Neural progenitor cell (in vitro differentiated cells): Measurements from ENCODE around the gene BMP7. TPM values are rescaled to one million over a fixed set of nuclear protein-coding genes. Genes with fewer than 3 reads are reported as not detected.

ENCODE experiments used
- DNase-seq: peaks from one replicate; pipeline ENCODE4 v3.0.0-alpha.2; 2016; ENCODE audit warnings: low spot score
- H2AFZ ChIP-seq: fragments of 200-600 bp; sonication (generic); replicated peaks from 2 replicates; pipeline ENCODE4 v1.6.1; 2016; ENCODE audit warnings: antibody characterized with exemption
- H3F3A ChIP-seq: fragments of 200-600 bp; sonication (generic); 2 replicates; pipeline ENCODE4 v1.6.1; 2016; ENCODE audit warnings: antibody characterized with exemption, low read depth
- H3K27ac ChIP-seq: fragments of 200-600 bp; sonication (generic); 2 replicates; pipeline ENCODE4 v1.5.1; 2016; ENCODE audit warnings: mild to moderate bottlenecking
- H3K27me3 ChIP-seq: fragments of 200-600 bp; sonication (generic); 2 replicates; pipeline ENCODE4 v1.6.1; 2016; ENCODE audit warnings: mild to moderate bottlenecking, moderate library complexity
- H3K36me3 ChIP-seq: fragments of 200-600 bp; sonication (generic); 2 replicates; pipeline ENCODE4 v1.5.1; 2016
- H3K4me1 ChIP-seq: fragments of 200-600 bp; sonication (generic); 2 replicates; pipeline ENCODE4 v1.6.1; 2016; ENCODE audit warnings: mixed run types
- H3K4me2 ChIP-seq: fragments of 200-600 bp; sonication (generic); 2 replicates; pipeline ENCODE4 v1.6.1; 2016
- H3K4me3 ChIP-seq: fragments of 200-600 bp; sonication (generic); 2 replicates; pipeline ENCODE4 v1.5.1; 2016
- H3K79me2 ChIP-seq: fragments of 200-600 bp; sonication (generic); 2 replicates; pipeline ENCODE4 v1.6.1; 2016; ENCODE audit warnings: low read depth
- H3K9ac ChIP-seq: fragments of 200-600 bp; sonication (generic); 2 replicates; pipeline ENCODE4 v1.6.1; 2016
- H3K9me3 ChIP-seq: fragments of 200-600 bp; sonication (generic); 2 replicates; pipeline ENCODE4 v1.5.1; 2016; ENCODE audit warnings: low read depth
- H4K20me1 ChIP-seq: fragments of 200-600 bp; sonication (generic); 2 replicates; pipeline ENCODE4 v1.6.1; 2016; ENCODE audit warnings: low read depth
- H3K27ac Mint-ChIP-seq: 3 replicates; pipeline ENCODE4 v1.8.0; 2021; ENCODE audit warnings: mixed read lengths
- H3K27me3 Mint-ChIP-seq: 2 replicates; pipeline ENCODE4 v1.8.0; 2022; ENCODE audit warnings: low read depth, mild to moderate bottlenecking, inconsistent platforms, moderate library complexity, mixed read lengths; ENCODE audit not compliant: insufficient read depth
- H3K36me3 Mint-ChIP-seq: 3 replicates; pipeline ENCODE4 v1.8.0; 2021; ENCODE audit warnings: mixed read lengths
- H3K4me1 Mint-ChIP-seq: 3 replicates; pipeline ENCODE4 v1.8.0; 2021; ENCODE audit warnings: mixed read lengths
- H3K4me3 Mint-ChIP-seq: 3 replicates; pipeline ENCODE4 v1.8.0; 2021; ENCODE audit warnings: mild to moderate bottlenecking, moderate library complexity, mixed read lengths
- H3K9me3 Mint-ChIP-seq: 3 replicates; pipeline ENCODE4 v1.8.0; 2020; ENCODE audit warnings: mixed read lengths
- CTCF ChIP-seq: fragments of 200-600 bp; sonication (generic); IDR thresholded peaks from 2 replicates; pipeline ENCODE4 v1.5.1; 2017; ENCODE audit warnings: antibody characterized with exemption, mild to moderate bottlenecking
- EZH2 ChIP-seq: fragments of 200-600 bp; sonication (generic); IDR thresholded peaks from 2 replicates; pipeline ENCODE4 v1.6.1; 2017; ENCODE audit warnings: antibody characterized with exemption, mild to moderate bottlenecking, moderate library complexity
- EZH2phosphoT487 ChIP-seq: fragments of 200-600 bp; sonication (generic); IDR thresholded peaks from 2 replicates; pipeline ENCODE4 v1.6.1; 2017; ENCODE audit warnings: antibody characterized with exemption
- total RNA-seq: library from RNA; depleted of rRNA; stranded (reverse); fragments of >200 nt; gene quantifications from 2 replicates; pipeline ENCODE4 v1.2.3, GENCODE V29; 2015; ENCODE audit warnings: low replicate concordance

BMP7 gene
- total RNA-seq, 1 donor from 2014 or later = 11.2 TPM

GRCh38 chr20:57313951-57314350 lies 47.5 kb upstream of the BMP7 start:
- Mint-ChIP-seq H3K9me3 (no peaks in the 10 kb centered on the region), H3K27ac (no peak overlapping the region), H3K36me3 (no peaks in the 10 kb centered on the region), H3K27me3 (peaks cover 12% of the 10 kb centered on the region), H3K4me3 (no peak overlapping the region), H3K4me1 (peaks cover 25% of the 10 kb centered on the region)
- H3K27ac ChIP-seq = no peak overlapping the region
- H3K4me3 ChIP-seq = no peak overlapping the region
- no peak overlapping the region for H3K4me2 ChIP-seq
- no peak for TF ChIP-seq CTCF
- TF ChIP-seq EZH2 = no peak
- no peak for TF ChIP-seq EZH2phosphoT487
- no peaks in the 10 kb centered on the region for H4K20me1 ChIP-seq
- H3K4me1 ChIP-seq = peaks cover 6% of the 10 kb centered on the region
- H3K9me3 ChIP-seq = no peaks in the 10 kb centered on the region
- H3F3A ChIP-seq = no peaks in the 10 kb centered on the region
- H2AFZ ChIP-seq = no peak overlapping the region
- H3K79me2 ChIP-seq = no peaks in the 10 kb centered on the region
- no peaks in the 10 kb centered on the region for H3K27me3 ChIP-seq
- no peaks in the 10 kb centered on the region for H3K36me3 ChIP-seq
- no peak for DNase-seq
- no peak overlapping the region for H3K9ac ChIP-seq

- no peak overlapping the region for H3K4me3 ChIP-seq
- Mint-ChIP-seq H3K27me3 (peaks cover 12% of the 10 kb centered on the region), H3K4me3 (no peak overlapping the region), H3K36me3 (no peaks in the 10 kb centered on the region), H3K27ac (no peak overlapping the region), H3K9me3 (no peaks in the 10 kb centered on the region), H3K4me1 (peaks cover 27% of the 10 kb centered on the region)
- TF ChIP-seq CTCF (no peak), EZH2phosphoT487 (no peak), EZH2 (no peak)
- peaks cover 4% of the 10 kb centered on the region for H3K4me1 ChIP-seq
- no peak overlapping the region for H3K4me2 ChIP-seq
- no peak overlapping the region for H3K27ac ChIP-seq
- no peaks in the 10 kb centered on the region for H3K27me3 ChIP-seq
- no peaks in the 10 kb centered on the region for H3K79me2 ChIP-seq
- H2AFZ ChIP-seq = no peak overlapping the region
- H3F3A ChIP-seq = no peaks in the 10 kb centered on the region
- no peaks in the 10 kb centered on the region for H3K9me3 ChIP-seq
- H3K9ac ChIP-seq = no peak overlapping the region
- no peaks in the 10 kb centered on the region for H4K20me1 ChIP-seq
- DNase-seq = no peak
- no peaks in the 10 kb centered on the region for H3K36me3 ChIP-seq
Measured at GRCh38 chr20:57313230-57313629, 46.8 kb upstream of the BMP7 start.

GRCh38 chr20:57312138-57312537 lies 45.7 kb upstream of the BMP7 start:
- no peak overlapping the region for H3K4me2 ChIP-seq
- no peaks in the 10 kb centered on the region for H3K79me2 ChIP-seq
- H3K27ac ChIP-seq = no peak overlapping the region
- H3K9me3 Mint-ChIP-seq = no peaks in the 10 kb centered on the region
- no peak overlapping the region for H3K27ac Mint-ChIP-seq
- H3K36me3 ChIP-seq = no peaks in the 10 kb centered on the region
- TF ChIP-seq EZH2phosphoT487 (no peak), CTCF (no peak), EZH2 (no peak)
- no peaks in the 10 kb centered on the region for H3K4me1 ChIP-seq
- H3K27me3 ChIP-seq = no peaks in the 10 kb centered on the region
- peaks cover 12% of the 10 kb centered on the region for H3K27me3 Mint-ChIP-seq
- peaks cover 19% of the 10 kb centered on the region for H3K4me1 Mint-ChIP-seq
- H3K36me3 Mint-ChIP-seq = no peaks in the 10 kb centered on the region
- H3K9ac ChIP-seq = no peak overlapping the region
- no peak overlapping the region for H3K4me3 ChIP-seq
- H4K20me1 ChIP-seq = no peaks in the 10 kb centered on the region
- H2AFZ ChIP-seq = no peak overlapping the region
- no peaks in the 10 kb centered on the region for H3F3A ChIP-seq
- H3K4me3 Mint-ChIP-seq = no peak overlapping the region
- DNase-seq = no peak
- no peaks in the 10 kb centered on the region for H3K9me3 ChIP-seq
